ENCODE results near the gene CCR6. TPM values are rescaled to one million over a fixed set of nuclear protein-coding genes. Genes with fewer than 3 reads are reported as not detected.

The CCR6 gene
- total RNA-seq, 1 experiment from 2014 or later: not detected

DNA sequence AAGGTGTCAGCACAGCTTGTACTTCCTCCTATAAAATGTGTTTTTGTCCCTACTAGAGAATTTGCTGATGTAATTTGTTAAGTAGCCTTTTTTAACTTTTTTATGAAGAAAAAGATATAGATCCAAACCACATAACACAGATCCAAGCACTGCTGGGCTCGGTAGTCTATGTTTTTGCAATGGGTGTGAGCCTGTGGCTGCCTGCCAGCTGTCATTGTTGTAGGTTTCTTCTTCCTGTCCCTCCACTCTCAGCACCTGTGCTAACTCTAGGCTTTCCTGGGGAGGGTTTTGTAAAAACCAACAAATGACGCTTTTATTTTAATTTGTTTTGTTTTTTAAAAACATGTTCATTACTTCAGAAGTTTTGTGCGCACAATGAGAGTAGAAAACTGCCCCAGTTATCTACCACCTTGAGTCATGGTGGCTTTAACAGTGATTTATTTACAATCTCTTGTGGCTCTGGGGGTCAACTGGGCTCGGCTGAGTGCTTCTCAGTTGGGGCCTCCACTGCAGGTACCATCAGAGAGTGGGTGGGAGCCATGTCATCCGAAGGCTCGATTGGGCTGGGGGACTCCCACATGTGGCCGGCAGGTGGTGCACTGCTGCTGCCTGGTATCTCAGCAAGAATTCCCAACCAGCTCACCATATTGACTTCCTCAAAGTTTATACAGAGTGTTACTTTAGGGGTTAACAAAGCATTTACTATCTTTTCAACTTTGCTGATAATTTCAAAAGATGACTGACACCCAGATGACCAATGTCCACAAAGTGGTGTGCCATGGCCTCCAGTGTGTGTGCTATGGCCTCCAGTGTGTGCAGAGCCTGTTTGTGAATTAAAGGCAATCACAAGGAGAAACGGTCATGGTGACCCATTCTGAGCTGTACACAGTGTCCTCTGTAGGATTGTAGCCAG lies 3.0 kb upstream of the CCR6 start:
- no peak for DNase-seq (ENCODE audit: low read depth)

DNA sequence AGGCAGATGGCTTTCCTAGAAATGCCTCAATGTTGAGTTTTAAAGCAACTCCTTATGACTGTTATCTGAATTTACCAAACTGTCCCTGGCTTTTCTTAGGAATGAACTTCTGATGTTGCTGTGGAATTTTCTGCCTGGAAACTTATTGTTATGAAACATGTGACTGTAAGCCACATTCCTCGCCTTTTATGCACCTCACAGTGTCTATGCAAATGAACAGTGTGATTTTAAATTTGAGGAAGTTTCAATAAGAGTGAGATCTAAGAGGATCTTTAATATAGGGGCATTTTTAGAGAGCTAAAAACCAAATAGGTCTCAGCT lies 2.4 kb upstream of the CCR6 start:
- no peak for DNase-seq (ENCODE audit: low read depth)

DNA sequence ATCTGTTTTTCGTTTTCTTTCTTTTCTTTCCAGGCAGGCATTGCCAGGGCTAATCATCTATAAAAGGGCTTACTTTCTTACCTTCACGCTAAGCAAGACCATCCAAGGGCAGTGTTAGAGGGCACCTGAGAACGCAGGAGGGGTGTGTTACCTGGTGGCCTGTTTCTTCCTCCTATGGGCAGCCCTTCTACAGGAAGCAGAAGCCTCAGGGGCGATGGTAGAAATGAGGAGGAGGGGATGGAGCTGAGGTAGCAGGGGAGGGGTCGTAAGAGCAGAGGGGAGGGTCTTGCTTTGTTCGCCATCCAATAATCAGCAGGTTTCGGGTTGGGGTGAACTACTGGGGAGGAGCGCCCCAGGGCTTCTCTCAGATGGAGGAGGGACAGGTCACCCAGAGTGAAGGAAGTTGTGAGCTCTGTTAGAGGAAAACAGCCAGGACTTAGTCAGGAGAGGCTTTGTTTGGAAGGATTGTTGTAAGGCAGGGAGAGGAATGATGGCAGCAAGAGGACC lies 1.5 kb upstream of the CCR6 start:
- no peak for DNase-seq (ENCODE audit: low read depth)

DNA sequence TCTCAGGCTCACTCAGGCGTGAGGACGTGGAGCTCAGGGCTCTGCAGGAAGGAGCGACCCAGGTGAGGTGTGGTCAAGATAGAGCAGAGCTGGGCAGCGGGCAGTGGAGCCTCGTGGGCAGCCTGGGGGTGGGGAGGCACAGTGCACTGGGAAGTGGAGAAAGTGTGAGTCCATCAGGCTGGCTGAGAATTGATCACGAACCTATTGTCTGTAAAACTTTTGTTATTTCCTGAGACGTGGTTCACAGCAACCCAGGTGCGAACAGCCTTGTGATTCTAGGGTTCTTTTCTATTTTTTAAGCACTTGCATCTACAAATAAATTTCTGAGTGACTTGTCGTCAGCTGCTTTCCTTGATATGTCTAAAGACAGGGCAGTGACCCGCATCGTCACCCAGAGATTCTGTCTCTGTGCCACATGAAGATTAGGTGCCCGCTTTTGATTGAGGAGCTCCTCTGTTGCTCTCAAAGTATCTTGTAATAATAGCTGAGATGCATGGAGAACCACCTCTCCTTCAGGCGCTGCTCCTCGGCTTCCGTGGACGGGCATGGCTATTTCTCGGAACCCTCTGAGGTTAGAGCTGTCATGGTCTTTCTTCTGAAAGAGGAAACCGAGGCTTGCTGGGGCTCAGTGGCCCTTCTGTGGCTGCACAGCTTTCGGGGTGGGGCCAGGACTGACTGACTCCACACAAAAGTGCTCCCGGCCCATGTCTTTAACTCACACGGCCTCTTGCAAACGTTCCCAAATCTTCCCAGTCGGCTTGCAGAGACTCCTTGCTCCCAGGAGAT lies 662 bp upstream of the CCR6 start:
- no peak for DNase-seq (ENCODE audit: low read depth)

DNA sequence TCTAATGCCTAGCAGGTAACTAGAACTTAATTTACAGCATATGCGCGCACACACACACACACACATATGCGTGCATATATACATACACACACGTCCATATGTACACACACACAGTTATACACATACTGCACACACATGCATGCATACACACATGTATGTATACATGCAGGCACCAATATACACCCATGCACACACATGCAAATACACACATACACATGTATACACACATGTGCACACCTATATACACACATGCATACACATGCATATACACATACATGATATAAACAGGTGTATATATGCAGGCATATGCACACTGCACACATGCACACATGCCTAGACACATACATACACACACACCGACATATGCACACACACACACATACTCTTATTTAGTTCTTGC lies 1.9 kb downstream of the CCR6 start:
- DNase-seq (ENCODE audit: low read depth): no peak

DNA sequence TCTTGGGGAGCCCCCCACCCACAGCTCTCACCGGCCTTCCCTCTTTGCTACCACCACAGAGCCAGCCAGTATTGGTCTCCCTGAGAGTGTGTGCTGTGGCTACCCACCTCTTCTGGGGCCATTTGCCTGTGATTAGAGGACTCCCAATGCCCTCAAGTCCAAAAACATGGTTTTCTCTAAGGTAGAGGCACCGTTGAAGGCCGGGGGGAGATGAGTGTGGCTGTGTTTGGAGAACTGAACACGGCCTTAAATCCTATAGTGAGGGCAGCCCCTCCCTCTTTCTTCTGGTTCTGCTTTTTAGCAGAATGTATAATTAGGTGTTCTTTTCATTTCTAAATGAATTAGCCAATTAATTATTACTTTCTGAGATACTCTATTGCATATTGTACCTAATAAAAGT lies 2.5 kb downstream of the CCR6 start:
- no peak for DNase-seq (ENCODE audit: low read depth)

DNA sequence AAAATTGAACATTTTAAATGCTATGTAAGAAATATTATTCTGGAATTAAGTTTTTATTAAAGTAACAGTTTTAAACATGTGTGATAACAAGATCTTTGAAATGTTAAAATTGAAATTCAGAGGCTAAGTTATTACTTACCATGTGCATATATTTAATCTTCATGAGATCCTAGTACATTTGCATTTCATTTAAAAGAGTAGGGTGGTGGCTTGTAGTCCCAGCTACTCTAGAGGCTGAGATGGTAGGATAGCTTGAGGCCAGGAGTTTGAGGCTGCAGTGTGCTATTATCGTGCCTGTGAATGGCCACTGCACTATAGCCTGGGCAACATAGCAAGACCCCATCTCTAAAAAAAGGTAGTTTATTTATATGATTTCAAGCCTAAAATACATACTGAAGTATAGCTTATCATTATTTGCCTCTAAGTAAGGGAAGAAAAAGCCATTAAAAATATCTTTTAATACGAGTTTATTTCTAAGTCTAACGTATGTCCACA lies 3.0 kb downstream of the CCR6 start:
- DNase-seq (ENCODE audit: low read depth): no peak

DNA sequence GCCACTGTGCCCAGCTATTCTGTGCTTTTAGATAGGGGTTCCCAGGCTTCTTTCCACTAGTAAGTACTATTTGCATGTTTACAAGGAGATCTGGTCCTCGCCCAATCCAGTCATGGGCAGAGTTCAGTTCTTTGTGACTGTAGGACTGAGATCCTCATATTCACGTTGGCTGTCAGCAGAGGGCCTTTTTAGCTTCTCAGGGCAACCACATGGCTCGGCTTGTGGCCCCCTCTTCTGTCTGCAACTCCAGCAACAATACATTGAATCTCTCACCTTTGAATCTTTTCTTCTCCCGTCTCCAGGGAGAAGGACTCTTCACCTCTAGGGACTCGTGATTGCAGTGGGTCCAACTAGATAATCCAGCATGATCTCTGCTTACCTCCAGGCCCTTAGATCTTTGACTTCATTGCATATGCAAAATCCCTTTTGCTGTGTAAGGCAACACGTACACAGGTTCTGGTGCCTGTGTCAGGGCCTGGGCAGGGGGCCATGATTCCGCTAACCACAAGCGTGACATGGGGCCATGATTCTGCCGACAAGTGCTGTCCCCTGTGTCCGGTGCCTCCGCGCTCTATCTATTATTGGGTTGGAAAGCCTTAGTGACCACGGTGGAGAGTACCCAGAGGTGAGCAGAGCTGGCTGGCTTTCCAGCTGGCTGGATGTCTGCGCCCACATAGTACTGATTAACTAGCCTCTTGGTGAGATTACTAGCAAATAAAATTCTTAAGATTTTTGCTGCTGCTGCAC lies 5.1 kb downstream of the CCR6 start:
- DNase-seq (ENCODE audit: low read depth): no peak

DNA sequence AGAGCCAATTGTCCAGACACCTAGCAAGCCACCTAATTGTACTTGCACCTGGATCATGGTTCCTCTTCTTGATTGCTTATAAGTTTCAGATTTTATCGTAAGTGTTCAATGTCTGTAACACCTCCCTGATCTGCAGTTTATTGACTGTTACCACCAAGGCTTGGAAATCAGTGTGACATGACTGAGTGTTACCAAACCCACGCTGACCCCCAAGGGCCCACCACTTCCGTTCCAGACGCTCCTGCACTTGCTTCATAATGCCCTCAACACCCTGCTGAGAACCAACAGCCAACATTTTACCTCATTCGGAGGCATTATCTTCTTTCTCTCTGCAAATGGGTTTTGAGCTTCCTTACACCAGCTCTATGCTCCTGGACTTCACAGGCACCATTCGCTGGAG lies 6.3 kb downstream of the CCR6 start:
- DNase-seq (ENCODE audit: low read depth): no peak

DNA sequence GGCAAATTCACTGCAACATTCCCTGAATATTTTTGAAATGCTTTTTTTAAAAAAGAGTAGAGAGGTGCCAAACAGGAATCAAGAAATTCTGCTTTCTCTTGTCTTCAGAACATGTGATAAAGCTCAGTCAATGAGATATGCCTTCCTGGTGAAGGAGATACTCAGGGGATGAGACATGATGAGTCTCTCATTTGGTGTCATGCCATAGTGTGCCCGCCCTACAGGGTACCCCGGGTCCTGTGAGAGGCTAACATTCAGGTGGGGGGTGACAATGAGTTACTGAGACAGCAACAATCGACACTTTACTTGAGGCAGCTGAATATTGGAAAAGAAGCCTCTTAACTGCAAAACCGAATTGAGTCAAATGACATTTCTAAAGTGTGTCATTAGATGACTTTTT lies 6.7 kb downstream of the CCR6 start:
- DNase-seq (ENCODE audit: low read depth): no peak

DNA sequence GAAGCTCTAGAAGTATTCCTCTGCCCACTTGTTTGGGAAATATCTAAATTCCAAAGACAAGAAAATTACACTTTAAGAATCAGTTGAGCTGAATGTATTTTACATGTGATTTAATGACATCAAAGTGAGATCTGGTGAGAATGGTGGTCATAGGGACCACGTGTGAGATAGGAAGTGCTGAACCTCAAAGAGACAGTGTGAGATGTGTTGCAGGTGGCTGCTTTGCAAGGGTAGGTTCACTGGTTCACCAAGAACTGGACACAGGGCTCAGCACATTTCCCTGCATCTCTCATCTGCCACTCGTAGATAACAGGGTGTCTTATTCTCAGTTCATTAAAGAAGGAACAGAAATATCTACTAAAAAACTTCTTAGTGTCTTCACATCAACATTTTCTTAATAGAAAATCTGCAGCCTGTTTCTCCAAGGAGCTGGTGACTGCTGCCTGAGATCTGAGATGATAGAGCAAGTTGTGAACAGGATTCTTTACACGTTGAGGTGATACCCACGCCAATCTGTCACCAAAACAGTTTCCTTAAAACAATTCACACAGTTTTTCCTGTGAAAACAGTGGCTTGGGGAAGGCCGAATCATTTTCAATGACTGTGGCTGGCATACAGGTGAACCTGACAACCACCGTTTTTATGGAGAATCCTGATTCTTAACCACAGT lies 7.2 kb downstream of the CCR6 start:
- no peak for DNase-seq (ENCODE audit: low read depth)

DNA sequence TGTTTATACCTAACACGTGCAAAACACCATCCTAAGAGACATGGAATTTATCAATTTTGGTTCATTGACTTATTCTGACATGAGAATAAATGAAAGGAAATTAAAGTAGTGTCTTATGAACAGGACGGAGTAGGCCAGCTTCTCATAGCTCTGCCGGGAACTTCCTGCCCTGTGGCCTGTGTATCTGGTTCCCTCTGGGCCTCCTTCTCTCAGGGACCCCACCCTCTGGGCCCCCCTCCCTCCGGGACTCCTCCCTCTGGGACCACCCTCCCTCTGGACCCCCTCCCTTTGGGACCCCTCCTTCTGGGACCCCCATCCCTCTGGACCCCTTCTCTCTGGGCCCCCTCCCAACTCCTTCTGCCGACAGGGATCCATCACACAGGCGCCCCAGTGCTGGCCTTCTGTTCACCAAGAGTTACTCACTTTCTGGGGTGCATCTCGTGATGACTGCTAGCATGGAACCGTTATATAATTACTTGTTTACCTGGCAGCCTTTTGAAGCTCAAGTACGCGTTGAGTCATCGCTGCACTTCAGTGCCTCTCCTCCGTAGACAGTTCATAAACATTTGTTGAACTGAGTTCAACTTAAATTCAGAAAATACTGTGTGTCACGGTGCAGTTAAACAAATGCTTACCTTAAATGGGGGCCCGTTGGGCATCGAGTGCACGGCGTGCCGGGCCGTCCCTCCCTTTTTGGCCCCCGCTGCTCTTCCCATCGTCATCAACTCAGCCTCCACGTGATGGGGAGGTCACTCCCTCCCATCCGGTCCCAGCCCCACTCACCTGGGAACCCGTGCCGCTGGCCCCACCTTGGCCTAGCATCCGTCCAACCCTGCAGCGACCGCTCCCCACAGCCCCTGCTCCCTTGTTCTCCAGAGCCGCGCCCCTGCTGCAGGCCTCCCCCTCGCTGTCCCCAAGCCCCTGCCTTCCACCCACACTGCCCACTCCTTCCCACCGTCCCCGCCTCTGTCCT lies 8.1 kb downstream of the CCR6 start:
- DNase-seq (ENCODE audit: low read depth): no peak

DNA sequence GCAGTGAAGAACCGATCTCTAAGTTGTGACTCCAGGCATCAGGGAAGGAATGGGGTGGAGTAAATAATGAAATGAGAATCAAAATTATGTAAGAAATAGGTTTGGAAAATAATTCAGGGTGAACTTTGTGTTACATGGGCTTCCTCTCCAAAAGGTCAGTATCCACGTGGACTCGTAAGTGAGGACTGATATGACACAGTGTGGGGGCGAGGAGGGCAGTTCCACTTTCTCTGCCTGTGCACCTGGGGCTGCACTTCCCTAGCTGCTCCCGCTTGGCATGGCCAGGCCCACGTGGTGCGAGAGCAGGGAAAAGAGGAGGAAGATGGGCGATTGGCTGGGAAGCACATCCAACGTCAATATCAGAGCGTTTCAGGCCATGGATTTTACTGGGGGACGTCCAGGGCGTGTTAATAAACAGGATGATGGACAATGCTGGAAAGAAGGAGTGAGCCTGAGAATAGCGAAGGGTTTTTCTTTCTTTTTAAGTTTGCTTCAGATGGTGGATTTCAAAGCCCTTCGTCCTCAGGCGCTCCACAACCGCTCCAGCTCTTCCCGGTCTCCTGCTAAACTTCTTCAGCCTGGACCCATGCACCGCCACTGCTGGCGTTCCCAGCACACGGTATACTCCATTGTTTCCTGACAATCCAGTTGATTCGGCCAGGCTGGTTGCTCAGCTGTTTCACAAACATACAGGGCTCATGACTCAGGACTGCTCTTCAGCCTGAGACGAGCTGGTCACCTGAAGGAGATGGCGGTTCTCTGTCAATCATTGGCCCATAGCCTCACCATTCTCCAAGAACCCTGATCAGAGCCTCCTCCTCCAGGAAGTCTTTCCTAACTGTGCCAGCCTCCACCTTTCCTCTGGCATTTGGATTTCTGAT lies 11.8 kb downstream of the CCR6 start:
- DNase-seq (ENCODE audit: low read depth): no peak

DNA sequence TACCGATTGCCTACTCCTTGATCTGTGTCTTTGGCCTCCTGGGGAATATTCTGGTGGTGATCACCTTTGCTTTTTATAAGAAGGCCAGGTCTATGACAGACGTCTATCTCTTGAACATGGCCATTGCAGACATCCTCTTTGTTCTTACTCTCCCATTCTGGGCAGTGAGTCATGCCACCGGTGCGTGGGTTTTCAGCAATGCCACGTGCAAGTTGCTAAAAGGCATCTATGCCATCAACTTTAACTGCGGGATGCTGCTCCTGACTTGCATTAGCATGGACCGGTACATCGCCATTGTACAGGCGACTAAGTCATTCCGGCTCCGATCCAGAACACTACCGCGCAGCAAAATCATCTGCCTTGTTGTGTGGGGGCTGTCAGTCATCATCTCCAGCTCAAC lies 13.5 kb downstream of the CCR6 start:
- DNase-seq (ENCODE audit: low read depth): no peak

DNA sequence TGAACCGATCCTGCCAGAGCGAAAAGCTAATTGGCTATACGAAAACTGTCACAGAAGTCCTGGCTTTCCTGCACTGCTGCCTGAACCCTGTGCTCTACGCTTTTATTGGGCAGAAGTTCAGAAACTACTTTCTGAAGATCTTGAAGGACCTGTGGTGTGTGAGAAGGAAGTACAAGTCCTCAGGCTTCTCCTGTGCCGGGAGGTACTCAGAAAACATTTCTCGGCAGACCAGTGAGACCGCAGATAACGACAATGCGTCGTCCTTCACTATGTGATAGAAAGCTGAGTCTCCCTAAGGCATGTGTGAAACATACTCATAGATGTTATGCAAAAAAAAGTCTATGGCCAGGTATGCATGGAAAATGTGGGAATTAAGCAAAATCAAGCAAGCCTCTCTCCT lies 14.2 kb downstream of the CCR6 start:
- no peak for DNase-seq (ENCODE audit: low read depth)

DNA sequence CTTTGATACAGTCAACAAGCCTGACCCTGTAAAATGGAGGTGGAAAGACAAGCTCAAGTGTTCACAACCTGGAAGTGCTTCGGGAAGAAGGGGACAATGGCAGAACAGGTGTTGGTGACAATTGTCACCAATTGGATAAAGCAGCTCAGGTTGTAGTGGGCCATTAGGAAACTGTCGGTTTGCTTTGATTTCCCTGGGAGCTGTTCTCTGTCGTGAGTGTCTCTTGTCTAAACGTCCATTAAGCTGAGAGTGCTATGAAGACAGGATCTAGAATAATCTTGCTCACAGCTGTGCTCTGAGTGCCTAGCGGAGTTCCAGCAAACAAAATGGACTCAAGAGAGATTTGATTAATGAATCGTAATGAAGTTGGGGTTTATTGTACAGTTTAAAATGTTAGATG lies 15.0 kb downstream of the CCR6 start:
- no peak for DNase-seq (ENCODE audit: low read depth)

DNA sequence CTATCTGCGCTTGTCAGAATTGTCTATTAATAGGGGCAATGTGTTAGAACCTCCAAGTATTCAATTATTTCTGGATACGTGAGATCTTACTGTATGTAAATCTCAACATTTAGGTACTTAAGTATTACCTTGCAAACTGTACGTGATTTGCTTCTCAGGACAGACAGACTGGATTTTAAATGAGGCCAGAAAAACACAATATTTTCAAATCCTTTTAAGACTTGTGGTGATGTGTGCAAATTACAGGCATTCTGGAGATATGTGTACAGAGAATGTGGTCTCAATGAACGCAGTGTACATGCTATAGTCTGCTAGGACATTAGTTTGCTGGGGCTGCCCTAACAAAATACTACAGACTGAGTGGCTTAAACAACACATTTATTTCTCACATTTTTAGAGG lies 16.9 kb downstream of the CCR6 start:
- no peak for DNase-seq (ENCODE audit: low read depth)

DNA sequence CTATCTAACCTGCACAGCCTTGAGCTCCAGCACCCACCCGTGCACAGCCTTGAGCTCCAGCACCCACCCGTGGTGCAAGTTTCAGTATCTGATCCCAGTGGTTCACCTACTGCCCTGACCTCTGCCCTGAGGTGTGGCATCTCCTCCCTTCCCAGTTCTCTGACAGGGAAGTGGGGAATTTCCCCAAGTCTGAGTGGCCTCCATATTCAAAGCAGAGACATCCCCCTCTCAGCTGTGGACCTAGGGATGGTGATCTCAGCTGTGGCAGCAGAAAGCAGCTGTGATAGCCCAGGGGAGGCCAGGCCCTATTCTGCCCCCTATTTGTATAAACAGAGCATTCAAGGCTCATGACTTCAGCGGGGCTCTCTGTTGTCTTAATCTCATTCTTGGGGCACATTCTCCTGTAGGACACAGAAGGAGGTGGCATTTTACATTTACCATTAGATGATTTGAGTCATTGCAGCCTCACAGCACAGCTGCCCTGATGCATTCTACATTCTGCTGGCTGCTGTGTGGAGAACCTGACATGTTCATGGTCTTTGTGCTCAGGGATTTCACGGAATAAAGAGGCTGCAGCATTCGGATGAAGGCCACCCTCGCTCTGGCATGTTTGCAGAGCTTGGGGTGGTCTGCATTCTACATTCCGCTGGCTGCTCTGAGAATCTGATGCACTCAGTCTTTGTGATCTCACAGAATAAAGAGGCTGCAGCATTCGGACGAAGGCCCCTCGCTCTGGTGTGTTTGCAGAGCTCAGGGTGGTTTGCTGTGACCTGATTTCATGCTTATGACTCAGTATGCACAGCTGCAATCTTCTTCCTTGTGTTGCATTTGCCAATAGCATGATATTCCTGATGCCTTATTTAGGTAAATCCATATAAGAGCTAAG lies 17.9 kb downstream of the CCR6 start:
- peak; percentile 20 for DNase-seq (ENCODE audit: low read depth)
